ENCODE measurements around the gene NR4A1. TPM values are rescaled to one million over a fixed set of nuclear protein-coding genes. Genes with fewer than 3 reads are reported as not detected.

NR4A1 gene
- total RNA-seq, 3 donors from 2014 or later (not counting 1 experiment from before 2014, with no cell fraction given) = 72.5 to 177 (median 96.7) TPM

GRCh38 chr12:52070185-52070925 is 19.1 kb downstream of the NR4A1 start:
- Mint-ChIP-seq H3K4me3 (peak overlapping the region; percentile 96), H3K36me3 (peaks cover 9% of the 10 kb centered on the region), H3K4me1 (peaks cover 42 to 48% of the 10 kb centered on the region in 2 donors), H3K9me3 (no peaks in the 10 kb centered on the region), H3K27ac (peak overlapping the region; percentile 95 to 98), H3K27me3 (ENCODE audit: low read depth in 2 of 2) (peaks cover 0 to 11% of the 10 kb centered on the region in 2 donors)
- H3K9me3 ChIP-seq (ENCODE audit: control insufficient read depth, insufficient read depth, low read length) = no peaks in the 10 kb centered on the region
- H3K27ac ChIP-seq (ENCODE audit: low read length) = peak overlapping the region; percentile 88
- H3K4me1 ChIP-seq (ENCODE audit: control insufficient read depth, insufficient read depth, low read length) = peaks cover 34% of the 10 kb centered on the region
- WGBS (ENCODE audit: insufficient coverage) = 8% methylated on average over 37 of the region's 37 CpGs
- peak overlapping the region; percentile 95 for H3K4me3 ChIP-seq (ENCODE audit: low read length)
- peaks cover 22% of the 10 kb centered on the region for H3K36me3 ChIP-seq (ENCODE audit: control insufficient read depth, insufficient read depth, low read length)
- H3K27me3 ChIP-seq (ENCODE audit: control insufficient read depth, insufficient read depth, low read length) = no peaks in the 10 kb centered on the region
- DNase-seq (no peak), ATAC-seq (peak in 2 of 3 donors; percentile 25 to 36)
- intact Hi-C loops (cut with micrococcal nuclease) = no loop called here
- no peak for TF ChIP-seq CTCF (IDR thresholded peaks at IDR 0.05)

- Mint-ChIP-seq H3K4me1 (peaks cover 42 to 48% of the 10 kb centered on the region in 2 donors), H3K4me3 (peak overlapping the region; percentile 28), H3K27me3 (ENCODE audit: low read depth in 2 of 2) (no peaks in the 10 kb centered on the region), H3K9me3 (no peaks in the 10 kb centered on the region), H3K36me3 (peaks cover 16% of the 10 kb centered on the region), H3K27ac (peak overlapping the region in 1 of 2 donors; percentile 67)
- ATAC-seq (no peak), DNase-seq (no peak)
- TF ChIP-seq CTCF (IDR thresholded peaks at IDR 0.05) = no peak
- Histone ChIP-seq H3K27ac (ENCODE audit: low read length) (no peak overlapping the region), H3K4me3 (ENCODE audit: low read length) (no peak overlapping the region), H3K27me3 (ENCODE audit: control insufficient read depth, insufficient read depth, low read length) (no peaks in the 10 kb centered on the region), H3K36me3 (ENCODE audit: control insufficient read depth, insufficient read depth, low read length) (peaks cover 45% of the 10 kb centered on the region), H3K9me3 (ENCODE audit: control insufficient read depth, insufficient read depth, low read length) (no peaks in the 10 kb centered on the region), H3K4me1 (ENCODE audit: control insufficient read depth, insufficient read depth, low read length) (peaks cover 33% of the 10 kb centered on the region)
- intact Hi-C loops (cut with micrococcal nuclease) = no loop called here
- 77% methylated on average over 23 of the region's 23 CpGs for WGBS (ENCODE audit: insufficient coverage)
These were observed 22.5 kb downstream of the NR4A1 start for GRCh38 chr12:52073531-52074381.

- Mint-ChIP-seq H3K9me3 (no peaks in the 10 kb centered on the region), H3K36me3 (peaks cover 16% of the 10 kb centered on the region), H3K27me3 (ENCODE audit: low read depth in 2 of 2) (no peaks in the 10 kb centered on the region), H3K4me3 (no peak overlapping the region), H3K27ac (no peak overlapping the region), H3K4me1 (peaks cover 32 to 35% of the 10 kb centered on the region in 2 donors)
- no peak for DNase-seq
- 91% methylated on average over 3 of the region's 3 CpGs for WGBS (ENCODE audit: insufficient coverage)
- H3K27ac ChIP-seq (ENCODE audit: low read length) = no peak overlapping the region
- no peak overlapping the region for H3K4me3 ChIP-seq (ENCODE audit: low read length)
- intact Hi-C loops (cut with micrococcal nuclease) = no loop called here
- no peaks in the 10 kb centered on the region for H3K9me3 ChIP-seq (ENCODE audit: control insufficient read depth, insufficient read depth, low read length)
- H3K36me3 ChIP-seq (ENCODE audit: control insufficient read depth, insufficient read depth, low read length) = peaks cover 48% of the 10 kb centered on the region
- ATAC-seq = no peak
- H3K27me3 ChIP-seq (ENCODE audit: control insufficient read depth, insufficient read depth, low read length) = no peaks in the 10 kb centered on the region
- H3K4me1 ChIP-seq (ENCODE audit: control insufficient read depth, insufficient read depth, low read length) = peaks cover 26% of the 10 kb centered on the region
- TF ChIP-seq CTCF (IDR thresholded peaks at IDR 0.05) = no peak
These were observed 23.9 kb downstream of the NR4A1 start for GRCh38 chr12:52074971-52075724.

Measured in natural killer cell (primary cell).